CD4-positive, alpha-beta T cell treated with Interleukin-21 for 1 hour (primary cell): ENCODE results near the gene NOXO1.

Source experiments
- DNase-seq: peaks from one replicate; pipeline ENCODE4 v3.0.0-alpha.2; 2020

The NOXO1 gene

GRCh38 chr16:1938316-1938715 is 43.0 kb downstream of the NOXO1 start:
- DNase-seq: no peak

- DNase-seq: no peak
These were observed 44.3 kb downstream of the NOXO1 start for GRCh38 chr16:1936945-1937479.

GRCh38 chr16:1933097-1933661 is 48.1 kb downstream of the NOXO1 start:
- DNase-seq: no peak

GRCh38 chr16:1932050-1933028 is 48.9 kb downstream of the NOXO1 start:
- DNase-seq: no peak

- DNase-seq: no peak
These were observed 50.9 kb downstream of the NOXO1 start for GRCh38 chr16:1930338-1930720.

GRCh38 chr16:1929578-1930337 is 51.5 kb downstream of the NOXO1 start:
- peak; percentile 90 for DNase-seq

- DNase-seq: peak; percentile 13
These were observed 52.2 kb downstream of the NOXO1 start for GRCh38 chr16:1929105-1929504.
